UCSD-AML1 (cell line): ENCODE data around the gene CDC37.

Source experiments
- DNase-seq: peaks from one replicate; lab custom pipeline; 2025; ENCODE audit not compliant: unreplicated experiment; lab: John Stamatoyannopoulos, UW

CDC37 gene

GRCh38 chr19:10403137-10404021, at the start of gene CDC37:
Gene CDC37 (minus strand): TSS chr19:10403542. CDS start chr19:10403479, 63 bp downstream.
- DNase-seq: peak; percentile 96

DNA sequence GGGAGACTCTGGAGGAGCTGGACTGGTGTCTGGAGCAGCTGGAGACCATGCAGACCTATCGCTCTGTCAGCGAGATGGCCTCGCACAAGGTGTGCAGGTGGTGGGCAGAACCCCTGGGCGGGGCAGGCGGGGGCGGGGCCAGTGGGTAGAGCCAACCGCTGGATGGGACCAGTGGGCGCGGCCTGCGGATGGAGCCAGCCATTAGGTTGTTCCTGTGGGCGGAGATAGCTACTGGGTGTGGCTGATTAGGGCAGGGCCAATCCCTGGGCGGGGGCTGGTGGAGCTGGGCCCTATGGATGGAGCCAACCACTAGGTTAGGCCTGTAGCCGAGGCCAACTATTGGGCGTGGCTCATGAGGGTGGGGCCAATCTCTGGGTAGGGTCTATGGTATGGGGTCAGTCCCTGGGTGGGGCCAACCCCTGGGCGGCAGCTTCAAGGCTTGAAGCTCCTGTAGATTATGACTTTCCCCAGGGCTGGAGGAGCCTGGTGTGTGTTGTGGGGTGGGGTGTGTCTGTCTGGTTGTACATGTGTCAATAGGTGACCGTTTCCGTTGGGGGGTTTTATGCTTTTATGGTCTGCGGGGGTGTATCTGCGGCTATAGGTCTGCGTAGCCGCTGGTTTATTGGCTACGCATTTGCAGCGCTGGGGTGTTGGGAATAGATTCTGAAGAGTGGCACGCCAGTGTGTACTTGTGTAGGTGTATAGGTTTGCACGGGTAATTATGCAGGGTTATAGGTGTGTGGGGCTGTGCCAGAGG, 47.7 kb upstream of the CDC37 start:
- DNase-seq: no peak

DNA sequence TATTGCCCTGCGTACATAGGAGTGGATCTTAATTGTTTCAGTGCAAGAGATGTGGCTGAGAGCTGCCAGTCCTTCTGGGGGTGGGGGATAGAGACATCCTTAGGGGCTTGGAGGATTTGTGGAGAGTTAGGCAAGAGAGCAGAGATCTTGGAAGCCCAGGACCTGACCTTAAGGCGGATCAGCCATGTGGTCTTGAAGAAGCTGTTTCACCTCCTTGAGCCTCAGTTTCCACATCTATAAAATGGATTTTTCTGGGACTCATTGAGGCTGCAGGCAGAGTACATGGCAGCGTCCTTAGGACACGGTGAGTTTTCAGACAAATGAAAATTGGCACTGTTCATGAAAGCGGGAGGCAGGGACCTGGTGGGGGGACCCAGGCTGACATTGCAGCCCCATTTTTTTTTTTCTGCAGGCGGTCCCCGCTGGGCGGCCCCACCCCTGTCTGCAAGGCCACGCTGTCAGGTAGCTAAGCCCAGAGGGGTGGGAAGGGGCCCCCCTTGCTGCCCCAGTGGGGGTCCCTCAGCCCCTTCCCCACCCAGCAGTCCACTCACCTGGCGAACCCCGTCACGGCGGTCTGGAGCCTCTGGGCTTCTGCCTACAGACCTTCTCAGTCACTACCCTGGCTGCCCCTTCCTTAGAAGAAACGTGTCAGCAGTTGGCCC, 47.0 kb upstream of the CDC37 start:
- DNase-seq: no peak

DNA sequence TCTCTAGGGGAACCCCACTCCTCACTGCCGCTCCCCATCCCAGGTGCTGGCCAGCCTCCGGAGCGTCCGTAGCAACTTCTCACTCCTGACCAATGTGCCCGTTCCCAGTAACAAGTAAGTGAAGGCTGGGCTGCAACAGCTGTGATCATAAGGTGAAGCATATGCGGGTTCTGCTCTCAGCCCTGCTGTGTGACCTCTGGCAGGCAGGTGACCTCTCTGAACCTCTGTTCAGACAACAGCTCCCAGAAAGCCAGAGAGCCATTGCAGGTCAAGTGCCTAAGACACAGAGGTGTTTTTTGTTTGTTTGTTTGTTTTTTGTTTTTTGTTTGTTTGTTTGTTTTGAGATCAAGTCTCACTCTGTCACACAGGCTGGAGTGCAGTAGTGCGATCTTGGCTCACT, 45.7 kb upstream of the CDC37 start:
- no peak for DNase-seq

DNA sequence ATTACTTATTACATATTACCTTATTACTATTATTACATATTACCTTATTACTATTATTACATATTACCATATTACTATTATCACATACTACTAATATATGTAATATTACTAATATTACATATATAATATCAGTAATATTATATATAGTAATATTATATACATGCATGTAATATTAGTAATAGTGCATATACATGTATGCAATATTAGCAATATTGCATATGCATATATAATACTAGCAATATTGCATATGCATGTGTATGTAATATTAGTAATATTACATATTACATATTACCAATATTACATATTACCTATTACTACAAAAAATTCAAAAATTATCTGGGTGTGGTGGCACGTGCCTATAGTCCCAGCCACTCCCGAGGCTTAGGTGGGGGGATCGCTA, 39.4 kb upstream of the CDC37 start:
- no peak for DNase-seq

DNA sequence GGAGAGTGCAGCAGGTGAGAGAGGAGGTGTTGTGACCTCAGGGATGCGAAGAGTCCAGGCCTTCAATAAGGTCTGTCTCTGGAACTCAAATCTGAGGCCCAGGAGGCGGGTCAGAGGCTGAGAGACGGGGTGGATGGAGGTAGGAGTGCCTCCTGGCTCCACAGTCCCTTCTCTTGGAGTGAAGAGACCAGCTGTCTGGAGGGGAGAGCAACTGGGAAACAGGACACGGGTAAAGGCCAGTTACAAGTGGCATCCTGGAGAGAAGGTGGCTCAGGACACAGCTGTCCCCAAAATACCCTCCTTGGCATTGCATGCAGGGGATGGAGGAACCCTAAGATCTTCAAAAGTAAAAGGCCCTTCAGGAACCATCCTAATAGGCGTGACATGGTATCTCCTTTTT, 36.2 kb upstream of the CDC37 start:
- DNase-seq: no peak

GRCh38 chr19:10433131-10433536, 29.8 kb upstream of the CDC37 start:
- no peak for DNase-seq

DNA sequence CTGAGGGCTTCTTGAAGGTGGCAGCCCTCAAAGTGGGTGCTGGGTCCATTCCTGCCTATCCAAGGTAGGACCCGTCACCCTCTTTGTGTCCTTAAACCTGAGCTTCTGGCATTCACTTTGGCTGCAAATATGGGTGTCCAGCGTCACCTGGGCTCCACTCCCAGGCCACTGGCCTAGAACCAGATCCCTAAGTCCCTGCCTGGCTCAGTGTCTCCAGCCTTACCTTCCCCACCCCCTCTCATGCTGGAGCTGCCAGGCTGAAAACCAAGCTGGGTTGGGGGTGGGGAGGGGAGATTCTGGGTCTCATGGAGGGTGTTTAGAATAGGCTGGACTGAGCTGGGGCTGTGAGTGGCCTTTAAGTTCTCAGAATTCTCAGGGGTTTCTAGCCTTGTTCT, 29.4 kb upstream of the CDC37 start:
- DNase-seq: no peak

- DNase-seq: no peak
Measured at GRCh38 chr19:10431943-10432735, 28.8 kb upstream of the CDC37 start.

GRCh38 chr19:10431254-10431942, 28.1 kb upstream of the CDC37 start:
- no peak for DNase-seq

DNA sequence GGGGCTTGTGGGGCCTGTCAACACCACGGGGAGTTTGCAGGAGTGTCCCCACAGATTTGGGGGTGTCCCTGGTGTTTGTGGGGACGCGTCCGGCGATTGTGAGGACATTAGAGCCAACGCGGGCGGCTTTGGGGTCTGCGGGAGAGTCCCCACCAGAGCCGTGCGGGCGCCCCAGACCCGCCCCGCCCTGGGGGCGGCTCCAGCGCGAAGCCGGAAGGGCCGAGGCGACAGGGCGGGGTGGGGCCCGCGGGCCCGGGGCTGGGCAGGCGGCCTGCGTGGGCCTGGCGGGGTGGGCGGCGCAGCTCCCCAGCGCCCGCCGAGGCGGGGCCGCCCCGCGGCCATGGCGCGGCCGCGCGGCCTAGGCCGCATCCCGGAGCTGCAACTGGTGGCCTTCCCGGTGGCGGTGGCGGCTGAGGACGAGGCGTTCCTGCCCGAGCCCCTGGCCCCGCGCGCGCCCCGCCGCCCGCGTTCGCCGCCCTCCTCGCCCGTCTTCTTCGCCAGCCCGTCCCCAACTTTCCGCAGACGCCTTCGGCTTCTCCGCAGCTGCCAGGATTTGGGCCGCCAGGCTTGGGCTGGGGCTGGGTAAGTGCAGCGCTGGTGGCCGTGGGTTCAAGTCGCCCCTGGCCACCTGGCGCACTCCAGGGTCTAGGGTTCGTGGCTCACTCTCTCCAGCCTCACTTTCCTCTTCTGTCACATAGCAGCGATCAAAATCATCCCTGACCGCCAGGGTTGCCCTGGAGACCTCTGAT, 27.3 kb upstream of the CDC37 start:
- DNase-seq: no peak

DNA sequence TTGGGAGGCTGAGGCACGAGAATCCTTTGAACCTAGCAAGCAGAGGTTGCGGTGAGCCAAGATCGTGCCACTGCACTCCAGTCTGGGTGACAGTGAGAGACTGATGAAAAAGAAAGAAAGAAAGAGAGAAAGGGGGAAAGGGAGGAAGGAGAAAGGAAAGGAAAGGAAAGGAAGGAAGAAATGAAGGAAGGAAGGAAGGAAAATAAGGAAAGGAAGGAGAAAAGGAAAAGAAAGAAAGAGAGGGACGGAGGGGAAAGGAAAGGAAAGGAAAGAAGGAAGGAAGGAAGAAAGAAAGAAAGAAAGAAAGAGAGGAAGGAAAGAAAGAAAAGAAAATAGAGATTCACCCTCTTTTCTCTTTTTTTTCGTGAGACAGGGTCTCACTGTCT, 25.6 kb upstream of the CDC37 start:
- DNase-seq: no peak

DNA sequence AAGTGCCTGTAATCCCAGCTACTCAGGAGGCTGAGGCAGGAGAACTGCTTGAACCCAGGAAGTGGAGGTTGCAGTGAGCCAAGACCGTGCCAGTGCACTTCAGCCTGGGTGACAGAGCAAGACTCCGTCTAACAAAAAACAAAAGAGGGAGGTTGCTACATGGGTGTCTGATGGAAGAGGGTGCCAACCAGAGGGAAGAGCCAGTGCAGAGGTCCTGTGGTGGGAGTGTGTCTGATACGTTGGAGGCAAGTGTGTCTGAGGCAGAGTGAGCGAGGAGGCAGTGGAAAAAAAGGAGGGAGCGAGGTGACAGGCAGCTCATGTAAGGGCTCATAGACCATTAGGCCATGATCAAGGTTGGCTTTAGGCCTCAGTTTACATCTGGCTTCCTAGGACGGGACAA, 23.8 kb upstream of the CDC37 start:
- no peak for DNase-seq

DNA sequence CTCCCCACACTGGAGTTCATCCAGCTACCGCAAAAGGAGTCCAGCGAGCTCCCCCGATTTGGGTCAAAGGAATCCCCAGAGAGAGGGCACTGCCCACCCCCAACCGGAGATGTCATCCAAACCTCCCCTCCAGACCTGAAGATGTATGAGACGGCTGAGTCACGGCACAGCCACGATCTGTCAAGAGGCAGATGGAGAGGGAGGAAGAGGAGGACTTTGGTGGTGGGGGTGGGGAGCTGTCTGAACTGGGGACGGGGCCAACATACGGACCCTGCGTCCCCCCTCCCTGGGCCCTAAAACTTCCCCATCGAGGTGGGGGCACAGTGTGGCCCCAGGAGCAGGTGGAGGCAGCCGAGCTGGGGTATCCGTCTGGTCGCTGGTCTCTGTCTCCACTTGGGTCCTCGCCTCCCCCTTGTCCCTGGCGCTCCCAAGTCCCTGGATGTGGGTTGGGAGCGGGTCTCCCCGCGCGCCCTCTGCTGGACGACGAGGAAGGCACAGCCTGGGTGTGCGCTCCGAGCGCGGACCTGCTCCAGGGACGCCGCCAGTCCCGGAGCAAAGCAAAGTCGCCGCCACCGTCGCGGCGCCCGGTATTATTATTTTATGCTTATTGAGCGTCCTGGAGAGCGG, 20.8 kb upstream of the CDC37 start:
- peak; percentile 84 for DNase-seq

GRCh38 chr19:10422846-10423245, 19.5 kb upstream of the CDC37 start:
- no peak for DNase-seq

DNA sequence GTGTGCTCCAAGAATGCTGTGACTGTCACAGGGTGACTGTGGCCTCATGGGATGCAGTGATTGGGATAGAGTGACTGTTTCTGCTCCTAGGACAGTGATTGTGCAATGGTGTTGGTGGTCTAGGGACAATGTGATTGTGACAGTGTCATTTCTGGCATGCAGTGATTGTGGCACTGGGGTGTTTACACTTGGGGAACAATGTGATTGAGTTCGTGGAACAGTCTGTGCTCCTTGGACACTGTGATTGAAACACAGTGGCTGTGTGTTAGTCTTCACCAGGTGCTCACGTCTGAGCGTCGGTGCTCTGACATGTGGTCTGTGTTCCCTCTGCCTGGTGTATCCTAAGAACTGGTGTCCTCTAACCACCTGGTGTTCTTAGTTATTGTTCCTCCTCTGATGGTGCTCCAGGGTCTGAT, 18.7 kb upstream of the CDC37 start:
- DNase-seq: no peak

DNA sequence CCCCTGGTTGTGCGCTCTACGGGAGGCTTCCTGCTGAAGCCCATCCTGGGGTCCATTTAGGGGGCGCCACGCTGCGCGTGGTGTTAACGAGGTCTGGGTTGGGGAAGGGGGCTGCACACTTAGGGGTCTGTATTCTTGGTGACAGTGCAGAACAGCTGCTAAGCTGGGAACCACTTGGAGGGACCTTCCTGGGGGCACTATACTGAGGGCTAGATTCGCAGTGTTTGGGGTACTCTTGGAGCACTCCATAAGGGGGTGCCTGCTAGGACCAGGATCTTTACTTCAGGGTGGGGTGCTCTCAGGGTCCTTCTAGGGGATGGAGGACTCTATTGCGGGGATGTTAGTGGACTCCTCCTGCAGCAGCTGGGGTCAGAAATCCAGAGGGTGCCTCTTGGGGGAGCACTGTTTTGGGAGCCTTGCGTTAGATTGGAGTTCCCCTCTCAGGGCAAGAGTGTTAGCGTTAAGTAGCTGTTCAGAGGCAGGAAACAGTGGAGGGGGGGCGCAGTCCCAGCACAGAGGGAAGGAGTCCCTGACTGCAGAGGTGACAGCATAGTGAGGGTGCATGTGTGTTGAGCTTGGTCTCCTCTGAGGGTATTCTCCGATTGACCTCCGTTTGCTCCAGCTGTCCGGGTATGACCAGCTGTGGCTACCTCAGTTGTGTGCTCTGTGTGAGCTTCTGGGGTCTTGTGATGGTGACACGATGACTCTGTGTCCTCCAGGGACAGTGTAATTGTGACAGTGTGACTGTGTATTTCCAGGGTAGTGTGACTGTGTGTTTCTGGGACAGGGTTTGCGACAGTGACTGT, 18.1 kb upstream of the CDC37 start:
- DNase-seq: no peak

DNA sequence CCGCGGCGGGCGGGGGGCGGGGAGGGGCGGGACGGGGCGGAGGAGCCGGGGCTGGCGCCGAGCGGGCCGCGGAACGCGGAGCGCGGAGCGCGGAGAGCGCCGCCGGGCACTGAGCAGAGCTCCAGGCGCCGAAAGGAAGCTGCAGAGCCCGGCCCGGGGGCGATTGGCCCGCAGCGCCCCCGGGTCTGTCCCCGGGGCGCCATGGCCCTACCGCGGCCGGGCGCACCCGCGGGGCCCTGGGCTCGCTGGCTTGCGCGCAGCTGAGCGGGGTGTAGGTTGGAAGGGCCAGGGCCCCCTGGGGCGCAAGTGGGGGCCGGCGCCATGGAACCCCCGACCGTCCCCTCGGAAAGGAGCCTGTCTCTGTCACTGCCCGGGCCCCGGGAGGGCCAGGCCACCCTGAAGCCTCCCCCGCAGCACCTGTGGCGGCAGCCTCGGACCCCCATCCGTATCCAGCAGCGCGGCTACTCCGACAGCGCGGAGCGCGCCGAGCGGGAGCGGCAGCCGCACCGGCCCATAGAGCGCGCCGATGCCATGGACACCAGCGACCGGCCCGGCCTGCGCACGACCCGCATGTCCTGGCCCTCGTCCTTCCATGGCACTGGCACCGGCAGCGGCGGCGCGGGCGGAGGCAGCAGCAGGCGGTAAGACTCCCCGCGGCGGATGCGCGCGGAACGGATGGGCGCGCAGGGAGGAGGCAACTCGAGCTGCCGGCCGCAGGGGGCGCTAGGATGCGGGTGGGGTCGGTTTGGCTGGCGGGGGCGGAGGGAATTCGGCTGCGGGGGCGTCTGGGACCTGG, 17.3 kb upstream of the CDC37 start, which contains the start of gene PDE4A:
Gene PDE4A, plus strand, starts transcription at position 95 of the 796 bp plus-strand sequence. Its CDS starts 227 bp downstream, at position 322.
- peak; percentile 69 for DNase-seq
